ENCODE results near the gene METTL9. TPM values are rescaled to one million over a fixed set of nuclear protein-coding genes. Genes with fewer than 3 reads are reported as not detected.

Gene METTL9
- total and polyA plus RNA-seq, 4 donors, result 26.6 to 127 (median 78.1) TPM

- DNase-seq (no peak), ATAC-seq (ENCODE audit: insufficient read depth, low FRiP score) (no peak)
- TF ChIP-seq, protein P1, sequence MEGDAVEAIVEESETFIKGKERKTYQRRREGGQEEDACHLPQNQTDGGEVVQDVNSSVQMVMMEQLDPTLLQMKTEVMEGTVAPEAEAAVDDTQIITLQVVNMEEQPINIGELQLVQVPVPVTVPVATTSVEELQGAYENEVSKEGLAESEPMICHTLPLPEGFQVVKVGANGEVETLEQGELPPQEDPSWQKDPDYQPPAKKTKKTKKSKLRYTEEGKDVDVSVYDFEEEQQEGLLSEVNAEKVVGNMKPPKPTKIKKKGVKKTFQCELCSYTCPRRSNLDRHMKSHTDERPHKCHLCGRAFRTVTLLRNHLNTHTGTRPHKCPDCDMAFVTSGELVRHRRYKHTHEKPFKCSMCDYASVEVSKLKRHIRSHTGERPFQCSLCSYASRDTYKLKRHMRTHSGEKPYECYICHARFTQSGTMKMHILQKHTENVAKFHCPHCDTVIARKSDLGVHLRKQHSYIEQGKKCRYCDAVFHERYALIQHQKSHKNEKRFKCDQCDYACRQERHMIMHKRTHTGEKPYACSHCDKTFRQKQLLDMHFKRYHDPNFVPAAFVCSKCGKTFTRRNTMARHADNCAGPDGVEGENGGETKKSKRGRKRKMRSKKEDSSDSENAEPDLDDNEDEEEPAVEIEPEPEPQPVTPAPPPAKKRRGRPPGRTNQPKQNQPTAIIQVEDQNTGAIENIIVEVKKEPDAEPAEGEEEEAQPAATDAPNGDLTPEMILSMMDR (IDR thresholded peaks at IDR 0.05; ENCODE audit: control extremely low read depth, extremely low read depth), result no peak
- 43 to 79% methylated on average over 2 of the region's 2 CpGs for WGBS, 2 donors
- no peak overlapping the region for H3K9ac ChIP-seq (ENCODE audit: insufficient read depth in 1 of 2, low read length in 2 of 2)
- H3K27ac ChIP-seq (ENCODE audit: low read depth in 1 of 2, low read length in 1 of 2), result no peak overlapping the region
- H3K36me3 ChIP-seq (ENCODE audit: control insufficient read depth in 4 of 4, insufficient read depth in 4 of 4, low read length in 4 of 4), result no peaks in the 10 kb centered on the region
- no peaks in the 10 kb centered on the region for H3K4me1 ChIP-seq (ENCODE audit: control insufficient read depth in 5 of 5, insufficient read depth in 5 of 5, low read length in 5 of 5)
- H3K4me3 ChIP-seq, result no peak overlapping the region
- no peaks in the 10 kb centered on the region for H3K9me3 ChIP-seq (ENCODE audit: control insufficient read depth in 4 of 4, insufficient read depth in 3 of 4, low read length in 3 of 4)
- no peaks in the 10 kb centered on the region for H3K27me3 ChIP-seq (ENCODE audit: control insufficient read depth in 3 of 3, insufficient read depth in 3 of 3, low read length in 2 of 3)
Measured at GRCh38 chr16:21701271-21701670, 101.9 kb downstream of the METTL9 start.

DNA sequence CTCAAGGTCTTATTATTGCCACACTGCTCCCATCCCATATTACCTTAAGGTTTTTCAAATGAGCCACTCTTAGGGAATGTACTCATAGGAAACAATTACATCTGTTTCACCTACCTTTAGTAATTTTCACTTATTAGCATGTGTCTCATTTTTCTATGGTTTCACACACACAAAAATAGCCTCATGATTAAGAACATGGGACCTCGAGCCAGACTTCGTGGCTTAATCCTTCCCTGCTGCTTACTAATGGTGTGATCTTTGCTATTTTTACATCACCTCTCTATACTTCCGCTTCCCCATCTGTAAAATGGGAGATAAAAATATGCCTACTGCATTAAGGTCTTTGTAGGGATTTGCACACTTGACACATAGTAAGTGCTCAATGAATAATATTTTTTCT is 102.9 kb downstream of the METTL9 start:
- DNase-seq (no peak), ATAC-seq (ENCODE audit: insufficient read depth, low FRiP score) (no peak)
- no peak overlapping the region for H3K4me3 ChIP-seq
- no peak overlapping the region for H3K9ac ChIP-seq (ENCODE audit: insufficient read depth in 1 of 2, low read length in 2 of 2)
- no peaks in the 10 kb centered on the region for H3K9me3 ChIP-seq (ENCODE audit: control insufficient read depth in 4 of 4, insufficient read depth in 3 of 4, low read length in 3 of 4)
- no peaks in the 10 kb centered on the region for H3K27me3 ChIP-seq (ENCODE audit: control insufficient read depth in 3 of 3, insufficient read depth in 3 of 3, low read length in 2 of 3)
- TF ChIP-seq, protein P1 (IDR thresholded peaks at IDR 0.05; ENCODE audit: control extremely low read depth, extremely low read depth), result no peak
- H3K36me3 ChIP-seq (ENCODE audit: control insufficient read depth in 4 of 4, insufficient read depth in 4 of 4, low read length in 4 of 4), result no peaks in the 10 kb centered on the region
- 81% methylated on average over 3 of the region's 3 CpGs for WGBS, 2 donors
- H3K27ac ChIP-seq (ENCODE audit: low read depth in 1 of 2, low read length in 1 of 2), result no peak overlapping the region
- H3K4me1 ChIP-seq (ENCODE audit: control insufficient read depth in 5 of 5, insufficient read depth in 5 of 5, low read length in 5 of 5), result no peaks in the 10 kb centered on the region

DNA sequence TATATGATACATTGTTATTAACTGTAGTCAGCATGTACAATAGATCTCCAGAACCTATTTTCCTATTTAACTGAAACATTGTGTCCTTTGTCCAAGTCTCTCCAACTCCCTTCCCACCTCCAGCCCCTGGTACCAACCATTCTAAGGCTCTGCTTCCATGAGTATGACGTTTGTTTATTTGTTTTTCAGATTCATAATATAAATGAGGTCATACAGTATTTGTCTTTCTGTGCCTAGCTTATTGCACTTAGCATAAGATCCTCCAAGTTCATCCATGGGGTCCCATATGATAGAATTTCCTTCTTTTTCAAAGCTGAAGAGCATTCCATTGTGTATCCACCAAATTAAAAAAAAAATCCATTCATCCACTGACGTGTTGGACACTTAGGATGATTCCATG is 103.8 kb downstream of the METTL9 start:
- no peaks in the 10 kb centered on the region for H3K4me1 ChIP-seq (ENCODE audit: control insufficient read depth in 5 of 5, insufficient read depth in 5 of 5, low read length in 5 of 5)
- ATAC-seq (ENCODE audit: insufficient read depth, low FRiP score), result no peak
- no peak for DNase-seq
- no peak overlapping the region for H3K4me3 ChIP-seq
- WGBS, 2 donors, result 55 to 64% methylated on average over 2 of the region's 2 CpGs
- no peak overlapping the region for H3K27ac ChIP-seq (ENCODE audit: low read depth in 1 of 2, low read length in 1 of 2)
- no peak overlapping the region for H3K9ac ChIP-seq (ENCODE audit: insufficient read depth in 1 of 2, low read length in 2 of 2)
- H3K27me3 ChIP-seq (ENCODE audit: control insufficient read depth in 3 of 3, insufficient read depth in 3 of 3, low read length in 2 of 3), result no peaks in the 10 kb centered on the region
- H3K36me3 ChIP-seq (ENCODE audit: control insufficient read depth in 4 of 4, insufficient read depth in 4 of 4, low read length in 4 of 4), result no peaks in the 10 kb centered on the region
- no peaks in the 10 kb centered on the region for H3K9me3 ChIP-seq (ENCODE audit: control insufficient read depth in 4 of 4, insufficient read depth in 3 of 4, low read length in 3 of 4)
- TF ChIP-seq, protein P1 (IDR thresholded peaks at IDR 0.05; ENCODE audit: control extremely low read depth, extremely low read depth), result no peak

DNA sequence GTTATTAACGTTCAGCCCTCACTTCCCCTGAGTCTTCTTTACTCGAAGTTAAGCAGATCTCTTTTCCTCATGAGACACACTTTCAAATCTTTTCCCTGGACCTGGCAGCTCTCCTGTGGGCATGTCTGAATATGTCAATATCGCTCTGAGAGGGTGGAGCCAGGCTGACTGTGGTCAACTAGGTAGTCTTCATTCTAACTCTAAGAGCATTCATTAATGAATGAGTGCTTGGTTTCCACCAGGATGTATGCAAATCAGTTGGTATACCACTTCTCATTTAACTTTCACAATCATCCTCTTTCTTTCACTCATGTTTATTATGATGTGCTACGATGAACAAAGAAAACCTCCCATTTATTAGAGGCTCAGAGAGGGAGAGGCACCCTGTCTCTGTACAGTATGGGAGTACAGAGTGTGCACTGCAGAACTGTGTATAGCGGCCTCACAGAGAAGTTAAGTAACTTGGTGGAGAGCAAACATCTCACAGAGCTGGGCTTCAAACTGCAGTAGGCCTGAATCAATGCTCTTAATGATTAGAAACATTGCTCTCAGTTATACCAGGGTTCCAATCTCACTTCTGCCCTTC is 104.3 kb downstream of the METTL9 start:
- H3K9ac ChIP-seq (ENCODE audit: insufficient read depth in 1 of 2, low read length in 2 of 2), result no peak overlapping the region
- no peaks in the 10 kb centered on the region for H3K4me1 ChIP-seq (ENCODE audit: control insufficient read depth in 5 of 5, insufficient read depth in 5 of 5, low read length in 5 of 5)
- H3K27ac ChIP-seq (ENCODE audit: low read depth in 1 of 2, low read length in 1 of 2), result no peak overlapping the region
- ATAC-seq (ENCODE audit: insufficient read depth, low FRiP score) (no peak), DNase-seq (no peak)
- WGBS, 2 donors, result 59 to 60% methylated on average over 5 of the region's 5 CpGs
- no peak overlapping the region for H3K4me3 ChIP-seq
- H3K36me3 ChIP-seq (ENCODE audit: control insufficient read depth in 4 of 4, insufficient read depth in 4 of 4, low read length in 4 of 4), result no peaks in the 10 kb centered on the region
- no peaks in the 10 kb centered on the region for H3K9me3 ChIP-seq (ENCODE audit: control insufficient read depth in 4 of 4, insufficient read depth in 3 of 4, low read length in 3 of 4)
- TF ChIP-seq, protein P1 (IDR thresholded peaks at IDR 0.05; ENCODE audit: control extremely low read depth, extremely low read depth), result no peak
- no peaks in the 10 kb centered on the region for H3K27me3 ChIP-seq (ENCODE audit: control insufficient read depth in 3 of 3, insufficient read depth in 3 of 3, low read length in 2 of 3)

All from lung (tissue), 12 donors.